Endothelial cell of umbilical vein (primary cell): ENCODE data around the gene ANP32A.

Source experiments
- EZH2 ChIP-seq: IDR thresholded peaks from 2 replicates; pipeline ENCODE4 v1.6.1; 2012; ENCODE audit warnings: borderline replicate concordance, low read depth, mild to moderate bottlenecking, moderate library complexity, low read length, inconsistent platforms; ENCODE audit not compliant: severe bottlenecking
- FOS ChIP-seq: IDR thresholded peaks from 2 replicates; pipeline ENCODE4 v1.6.1; 2011; ENCODE audit warnings: mild to moderate bottlenecking, low read length, moderate library complexity, borderline replicate concordance; ENCODE audit not compliant: insufficient read depth
- MAX ChIP-seq: IDR thresholded peaks from 2 replicates; pipeline ENCODE4 v1.6.1; 2011; ENCODE audit not compliant: insufficient read depth, insufficient read length
- POLR2A ChIP-seq: IDR thresholded peaks from 2 replicates; pipeline ENCODE4 v1.6.1; 2012; ENCODE audit warnings: low read depth, mild to moderate bottlenecking, control low read depth, low read length
- POLR2AphosphoS5 ChIP-seq: IDR thresholded peaks from 2 replicates; pipeline ENCODE4 v1.6.1; 2012; ENCODE audit warnings: low read depth, mild to moderate bottlenecking, control low read depth, low read length, moderate library complexity; ENCODE audit not compliant: insufficient read depth
- TF ChIP-seq, protein P1 (sequence below), 2 donors: IDR thresholded peaks; 1 replicate in 1 of 2; 2 replicates in 1 of 2; pipeline ENCODE4 v1.5.1; 2011; ENCODE audit warnings: low read length in 2 of 2, mild to moderate bottlenecking in 2 of 2, moderate library complexity in 2 of 2, control low read depth in 1 of 2, inconsistent platforms in 1 of 2, low read depth in 1 of 2; ENCODE audit not compliant: insufficient read depth in 1 of 2; ENCODE audit errors: extremely low read depth in 1 of 2

- TF ChIP-seq POLR2AphosphoS5 (no peak), POLR2A (no peak), EZH2 (no peak), MAX (no peak), FOS (no peak)
- TF ChIP-seq, protein P1, sequence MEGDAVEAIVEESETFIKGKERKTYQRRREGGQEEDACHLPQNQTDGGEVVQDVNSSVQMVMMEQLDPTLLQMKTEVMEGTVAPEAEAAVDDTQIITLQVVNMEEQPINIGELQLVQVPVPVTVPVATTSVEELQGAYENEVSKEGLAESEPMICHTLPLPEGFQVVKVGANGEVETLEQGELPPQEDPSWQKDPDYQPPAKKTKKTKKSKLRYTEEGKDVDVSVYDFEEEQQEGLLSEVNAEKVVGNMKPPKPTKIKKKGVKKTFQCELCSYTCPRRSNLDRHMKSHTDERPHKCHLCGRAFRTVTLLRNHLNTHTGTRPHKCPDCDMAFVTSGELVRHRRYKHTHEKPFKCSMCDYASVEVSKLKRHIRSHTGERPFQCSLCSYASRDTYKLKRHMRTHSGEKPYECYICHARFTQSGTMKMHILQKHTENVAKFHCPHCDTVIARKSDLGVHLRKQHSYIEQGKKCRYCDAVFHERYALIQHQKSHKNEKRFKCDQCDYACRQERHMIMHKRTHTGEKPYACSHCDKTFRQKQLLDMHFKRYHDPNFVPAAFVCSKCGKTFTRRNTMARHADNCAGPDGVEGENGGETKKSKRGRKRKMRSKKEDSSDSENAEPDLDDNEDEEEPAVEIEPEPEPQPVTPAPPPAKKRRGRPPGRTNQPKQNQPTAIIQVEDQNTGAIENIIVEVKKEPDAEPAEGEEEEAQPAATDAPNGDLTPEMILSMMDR (IDR thresholded peaks at IDR 0.05; ENCODE audit: extremely low read depth in 1 of 2, insufficient read depth in 1 of 2, low read depth in 1 of 2, low read length in 2 of 2), result no peak
Measured at GRCh38 chr15:68778876-68779275, 41.8 kb downstream of the ANP32A start.
